NCI-H2171 treated with DMSO at 0.1 percent for 48 hours (cell line): ENCODE data around the gene IGSF22.

Experiments
- DNase-seq: peaks from one replicate; lab custom pipeline; 2025; lab: John Stamatoyannopoulos, UW

Gene IGSF22

DNA sequence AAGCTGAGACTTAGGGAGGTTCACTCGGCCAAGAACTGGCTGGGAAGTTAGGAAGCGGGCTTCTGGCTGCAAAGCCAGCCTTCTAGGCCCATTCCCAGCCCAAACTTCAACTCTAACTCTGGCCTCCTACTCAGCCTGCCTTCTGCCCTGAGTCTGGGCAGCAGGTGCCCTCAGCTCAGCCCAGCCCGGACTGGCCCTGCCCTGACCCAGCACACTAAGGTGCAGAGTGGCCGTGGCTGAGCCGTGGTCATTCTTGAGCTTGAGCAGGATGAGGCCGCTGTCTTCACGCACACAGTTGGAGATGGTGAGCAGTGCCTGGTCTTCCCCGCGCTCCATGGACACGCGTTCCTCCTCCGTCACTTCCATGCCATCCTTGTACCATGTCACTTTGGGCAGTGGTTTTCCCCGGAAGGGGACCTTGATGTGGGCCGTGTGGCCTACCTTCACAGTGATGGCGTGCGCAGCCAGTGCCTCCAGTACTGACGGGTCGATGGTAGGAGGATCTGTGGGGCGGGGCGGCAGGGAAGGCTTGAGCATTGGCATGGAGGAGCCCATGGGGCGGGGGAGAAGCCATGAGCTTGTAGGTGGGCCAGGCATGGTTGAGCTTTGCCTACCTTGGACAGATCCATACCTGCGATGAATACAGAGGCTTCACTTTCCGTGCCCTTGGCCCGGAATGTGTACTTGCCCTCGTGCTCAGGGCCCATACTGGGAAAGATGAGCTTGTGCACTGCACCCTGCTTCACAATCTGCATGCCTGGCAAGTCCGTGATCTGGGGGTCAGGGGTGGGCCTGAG lies 12.1 kb downstream of the IGSF22 start:
- no peak for DNase-seq

DNA sequence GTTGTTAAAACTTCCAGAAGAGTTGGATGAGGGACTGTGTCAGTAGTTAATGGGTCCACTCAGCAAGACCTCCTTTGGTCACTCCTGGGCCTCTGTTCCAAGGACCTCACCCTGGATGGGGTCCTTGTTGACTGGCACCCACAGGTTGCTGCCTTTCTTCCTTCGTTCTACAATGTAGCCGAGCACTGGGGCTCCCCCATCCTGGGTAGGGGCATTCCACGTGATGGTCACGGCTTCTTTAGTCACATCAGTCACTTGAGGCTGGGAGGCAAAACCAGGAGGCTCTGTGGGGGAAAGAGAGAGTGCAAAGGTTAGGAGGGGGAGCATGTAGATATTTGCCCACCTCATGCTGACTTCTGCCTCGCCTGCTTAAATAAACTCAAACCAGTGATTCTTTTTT lies 15.4 kb downstream of the IGSF22 start:
- DNase-seq: no peak

DNA sequence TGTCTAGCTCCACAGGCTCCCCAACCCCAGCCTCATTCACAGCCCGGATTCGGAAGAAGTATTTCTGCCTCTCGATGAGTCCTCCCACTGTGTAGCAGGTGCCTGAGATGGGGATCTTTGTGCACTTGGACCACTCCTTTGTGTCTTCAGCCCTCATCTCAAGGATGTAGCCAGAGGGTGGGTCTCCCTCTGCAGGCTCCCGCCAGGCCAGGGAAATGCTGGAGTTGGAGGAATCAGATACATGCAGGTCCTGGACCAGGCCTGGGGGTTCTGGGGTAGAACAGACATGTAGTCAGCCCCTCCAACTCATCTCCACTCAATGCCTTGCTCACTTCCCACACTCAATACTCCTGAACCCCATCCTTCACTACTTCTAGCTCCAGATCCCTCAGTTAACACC lies 16.6 kb downstream of the IGSF22 start:
- no peak for DNase-seq

DNA sequence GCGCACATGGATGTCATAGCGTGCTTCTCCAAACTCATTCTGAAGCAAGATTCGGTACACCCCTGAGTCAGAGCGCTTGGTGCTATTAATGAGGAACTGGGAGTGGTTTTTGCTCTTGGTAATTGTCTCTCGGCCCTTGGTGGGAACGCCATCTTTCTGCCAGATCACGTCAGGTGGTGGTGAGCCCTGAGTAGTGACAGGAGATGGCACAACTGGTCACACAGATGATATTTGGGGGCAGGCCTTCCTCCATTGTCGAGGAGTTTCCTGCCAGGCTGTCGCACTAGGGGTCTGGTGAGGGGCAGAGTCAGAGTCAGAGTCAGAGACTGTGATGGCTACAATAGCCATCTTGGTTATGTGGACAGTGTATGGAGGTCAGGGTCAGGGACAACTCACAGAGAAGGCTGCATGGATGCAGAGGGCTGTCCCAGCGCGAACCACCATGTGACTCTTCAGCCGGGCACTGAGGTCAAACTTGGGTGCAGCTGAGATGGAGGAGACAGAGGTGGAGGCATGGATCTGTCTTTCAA lies 18.1 kb downstream of the IGSF22 start:
- no peak for DNase-seq

GRCh38 chr11:18706330-18707243 lies 19.4 kb downstream of the IGSF22 start:
- peak; percentile 59 for DNase-seq

- DNase-seq: peak; percentile 2
Observed at GRCh38 chr11:18705651-18706281, 20.2 kb downstream of the IGSF22 start.

GRCh38 chr11:18704698-18705097 lies 21.3 kb downstream of the IGSF22 start:
- no peak for DNase-seq

DNA sequence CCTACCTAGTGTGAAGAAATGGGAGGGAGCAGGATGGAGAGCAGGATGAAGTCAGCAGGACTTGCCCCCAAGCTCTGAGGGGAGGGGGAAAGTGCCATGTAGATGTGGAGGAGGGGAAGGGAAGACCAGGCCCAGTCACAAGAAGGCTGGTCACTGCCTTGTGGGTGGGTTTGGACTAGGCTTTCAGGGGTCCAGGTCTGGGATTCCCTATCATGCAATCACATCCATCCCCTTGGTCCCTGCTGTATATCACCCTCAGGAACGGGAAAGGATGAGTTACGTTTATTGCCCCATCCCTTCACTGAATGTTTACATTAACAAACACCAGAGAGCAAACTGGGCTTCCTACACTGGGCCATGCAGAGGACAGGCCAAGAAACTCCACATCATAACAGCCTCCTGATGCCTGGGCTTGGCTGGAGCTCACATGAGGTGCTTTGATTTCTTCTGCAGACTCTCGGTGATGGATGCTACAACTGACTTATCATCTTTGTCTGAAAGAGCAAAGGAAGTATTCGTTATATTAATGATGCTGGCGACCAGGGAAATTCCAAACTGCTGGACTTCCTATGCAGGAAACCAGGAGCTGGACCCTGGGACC lies 21.8 kb downstream of the IGSF22 start:
- no peak for DNase-seq

DNA sequence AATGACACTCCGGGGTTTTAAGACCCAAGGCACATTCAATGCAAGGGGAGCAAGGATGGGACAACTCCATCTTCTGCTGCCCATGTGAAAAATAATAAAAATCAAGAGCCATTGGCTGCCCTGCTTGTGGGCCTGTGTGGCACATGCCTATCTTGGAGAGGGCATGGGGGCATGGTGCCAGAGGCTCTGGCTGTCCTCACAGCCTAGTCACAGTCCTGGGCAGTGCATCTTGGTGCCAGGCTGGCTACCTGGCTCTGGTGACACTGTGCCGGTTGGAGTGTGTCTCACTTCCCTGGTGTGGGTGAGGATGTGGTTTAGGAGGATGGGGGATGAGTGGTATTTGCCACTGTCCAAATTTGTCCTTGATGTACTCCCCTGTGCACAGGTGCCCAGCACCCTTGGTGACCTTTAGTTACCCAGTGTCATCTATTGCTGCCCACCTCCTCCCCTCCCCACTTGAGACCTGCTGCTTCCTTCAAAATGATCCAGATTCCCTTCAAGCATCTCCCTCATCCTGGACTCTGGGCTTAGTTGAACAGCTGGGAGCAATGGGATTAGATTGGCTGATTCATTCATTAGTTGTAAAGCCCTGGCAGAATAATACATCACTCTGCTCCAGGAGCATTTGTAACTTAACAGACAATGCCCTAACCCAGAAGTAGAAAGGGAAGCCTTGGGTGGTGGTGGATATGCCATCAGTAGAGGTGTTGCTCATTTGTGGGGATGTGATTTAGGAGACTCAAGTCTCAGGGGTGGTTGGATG lies 22.8 kb downstream of the IGSF22 start:
- DNase-seq: no peak

DNA sequence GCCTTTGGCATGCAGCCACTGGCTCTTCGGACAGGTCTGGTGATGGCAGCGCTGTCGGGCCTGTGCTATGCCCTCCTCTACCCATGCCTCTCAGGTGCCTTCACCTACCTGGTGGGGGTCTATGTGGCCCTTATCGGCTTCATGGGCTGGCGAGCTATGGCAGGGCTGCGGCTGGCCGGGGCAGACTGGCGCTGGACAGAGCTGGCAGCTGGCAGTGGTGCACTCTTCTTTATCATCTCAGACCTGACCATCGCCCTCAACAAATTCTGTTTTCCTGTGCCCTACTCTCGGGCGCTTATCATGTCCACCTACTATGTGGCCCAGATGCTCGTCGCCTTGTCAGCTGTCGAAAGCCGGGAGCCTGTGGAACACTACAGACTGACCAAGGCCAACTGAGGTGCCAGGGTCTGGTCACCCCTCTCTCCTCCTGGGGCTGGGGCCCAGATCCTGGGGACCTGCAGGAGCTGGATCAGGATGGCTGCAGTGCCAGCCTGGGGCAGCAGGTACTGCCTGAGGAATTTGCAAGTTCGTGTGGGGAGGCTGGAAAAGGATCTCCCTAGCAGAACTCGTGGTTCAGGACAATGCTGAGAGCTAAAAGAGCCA lies 24.3 kb downstream of the IGSF22 start:
- no peak for DNase-seq

DNA sequence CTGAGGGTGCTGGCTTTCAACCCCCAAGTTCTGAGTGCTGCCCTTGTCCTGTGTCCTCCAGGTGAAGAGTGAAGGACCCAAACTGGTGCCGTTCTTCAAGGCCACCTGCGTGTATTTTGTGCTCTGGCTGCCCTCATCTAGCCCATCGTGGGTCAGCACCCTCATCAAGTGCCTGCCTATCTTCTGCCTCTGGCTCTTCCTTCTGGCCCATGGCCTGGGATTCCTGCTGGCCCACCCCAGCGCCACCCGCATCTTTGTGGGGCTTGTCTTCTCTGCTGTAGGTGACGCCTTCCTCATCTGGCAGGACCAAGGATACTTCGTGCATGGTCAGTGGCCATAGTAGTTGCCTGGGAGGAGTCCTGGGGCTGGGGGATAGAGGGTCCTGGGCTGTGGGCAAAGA lies 25.1 kb downstream of the IGSF22 start:
- DNase-seq: no peak

GRCh38 chr11:18700375-18700774 lies 25.6 kb downstream of the IGSF22 start:
- DNase-seq: no peak

DNA sequence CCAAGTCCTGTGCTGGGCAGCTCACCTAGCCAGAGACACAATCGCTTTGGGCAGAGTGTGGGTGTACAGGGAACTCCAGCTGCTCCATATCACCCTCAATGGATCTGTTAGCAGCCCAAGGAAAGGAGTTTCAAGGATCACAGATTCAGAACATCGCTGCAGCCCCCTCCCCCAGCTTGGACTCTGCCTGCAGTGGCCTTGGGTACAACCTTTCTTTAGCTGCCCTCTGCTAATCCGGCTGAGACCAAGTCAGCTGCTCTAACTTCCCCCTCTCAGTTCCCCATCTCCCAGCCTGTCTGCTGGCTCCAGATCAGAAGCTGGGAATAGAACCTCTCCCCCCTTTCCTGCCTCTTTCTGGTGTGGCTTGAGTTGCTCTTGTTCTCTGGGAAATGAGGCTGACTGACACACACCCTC lies 26.1 kb downstream of the IGSF22 start:
- no peak for DNase-seq

DNA sequence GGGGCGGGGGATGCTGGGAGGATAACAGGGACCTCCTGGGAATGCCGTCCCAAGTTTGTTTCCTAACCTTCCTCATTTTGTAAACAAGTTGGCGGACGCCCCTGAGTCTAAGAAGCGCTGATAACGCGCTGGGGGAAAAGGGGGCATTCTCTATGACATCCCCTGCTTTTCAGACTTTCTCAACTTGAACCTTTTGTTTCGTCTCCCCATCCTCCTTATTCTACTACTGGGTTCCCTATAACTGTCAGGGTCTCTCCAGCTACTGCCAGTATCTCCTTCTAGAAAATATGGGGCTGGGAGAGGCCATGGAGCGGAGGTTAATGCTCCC lies 26.8 kb downstream of the IGSF22 start:
- DNase-seq: no peak

DNA sequence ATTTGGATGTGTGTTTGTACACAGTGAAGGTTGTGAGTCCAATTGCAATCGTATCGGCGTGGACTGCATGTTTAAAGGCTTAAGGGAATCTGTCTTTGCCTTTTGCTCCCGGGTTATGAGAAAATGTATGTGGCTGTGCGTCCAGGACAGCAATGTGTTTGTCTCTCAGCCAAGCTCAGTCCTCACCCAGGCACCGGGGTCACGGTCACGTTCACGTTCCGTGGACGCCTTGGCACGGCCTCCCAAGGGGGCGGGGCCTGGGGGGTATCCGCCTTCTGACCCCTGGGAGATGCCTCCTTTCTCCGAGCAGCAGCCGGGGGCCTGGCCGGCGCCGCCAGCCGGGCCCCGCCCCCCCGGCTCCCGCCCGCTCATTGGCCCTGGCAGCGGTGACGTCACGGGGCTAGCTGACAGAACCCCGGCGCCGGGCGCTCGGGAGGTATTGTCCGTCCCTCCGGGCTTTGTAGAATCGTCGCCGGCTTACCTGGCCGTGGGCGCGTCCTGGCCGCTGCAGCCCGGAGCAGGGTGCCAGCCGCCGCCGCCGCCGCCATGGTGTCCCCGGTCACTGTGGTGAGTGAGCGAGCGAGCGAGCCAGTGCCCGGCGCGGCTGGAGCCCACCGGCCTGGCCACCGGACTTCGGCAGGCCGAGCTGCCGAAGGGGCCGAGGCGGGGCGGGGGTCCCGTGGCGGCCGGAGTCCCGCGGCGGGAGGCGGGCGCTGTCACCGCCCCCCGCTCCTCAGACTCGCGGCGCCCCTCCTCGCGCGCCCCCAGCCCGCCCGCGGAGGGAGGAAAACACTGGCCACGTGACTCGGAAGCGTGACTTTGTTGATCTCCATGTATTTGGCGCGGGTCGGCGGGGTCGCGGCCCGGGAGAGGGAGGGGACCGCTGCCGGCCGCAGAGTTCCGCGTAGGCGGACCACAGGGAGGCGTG lies 27.4 kb downstream of the IGSF22 start, which contains the start of gene TMEM86A:
TSS of gene TMEM86A (plus strand) at position 439 of the 928 bp plus-strand sequence. CDS start at position 547, 108 bp downstream.
- DNase-seq: peak; percentile 63

- no peak for DNase-seq
Observed at GRCh38 chr11:18697576-18697975, 28.4 kb downstream of the IGSF22 start.

GRCh38 chr11:18696638-18697225 lies 29.3 kb downstream of the IGSF22 start:
- DNase-seq: no peak

DNA sequence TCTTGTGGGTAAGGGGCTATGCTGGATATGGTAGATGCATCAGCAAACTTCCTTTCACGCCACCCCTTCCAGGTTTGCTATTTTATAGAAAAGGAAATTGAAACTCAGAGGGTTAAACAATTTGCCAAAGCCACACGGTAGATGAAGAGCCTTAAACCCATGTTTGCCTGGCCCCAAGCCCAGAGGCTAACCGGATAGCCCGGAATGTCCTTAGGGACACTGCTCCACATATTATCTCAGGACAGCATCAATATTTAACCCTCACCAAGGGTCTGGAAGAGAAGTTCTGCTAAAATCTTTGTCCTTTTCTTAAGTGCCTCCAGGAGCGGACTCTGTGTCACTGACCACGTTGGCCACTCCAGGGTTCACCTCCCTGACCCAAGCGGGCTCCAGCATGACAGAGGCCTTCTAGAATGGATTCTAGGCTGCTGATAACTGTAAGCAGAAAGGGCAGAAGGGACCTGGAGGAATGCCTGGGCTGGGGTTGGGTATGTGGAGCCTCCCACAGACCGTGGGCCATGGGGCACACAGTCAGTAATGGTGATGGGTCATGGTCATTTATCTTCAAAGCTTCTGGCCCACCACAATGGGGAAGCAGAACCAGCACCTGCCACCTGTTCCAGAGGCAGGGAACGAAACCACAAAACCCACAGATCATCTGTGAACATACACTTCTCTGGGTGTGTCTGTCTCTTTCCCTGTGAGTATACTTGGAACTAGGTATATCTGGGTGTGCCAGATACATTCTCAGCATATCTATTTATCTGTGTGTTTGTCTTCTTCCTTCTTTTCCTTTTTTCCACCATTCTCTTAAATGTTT lies 32.8 kb downstream of the IGSF22 start:
- DNase-seq: no peak
